Right renal pelvis (tissue), 4 donors: Measurements from ENCODE around the gene CYP1A2. TPM values are rescaled to one million over a fixed set of nuclear protein-coding genes. Genes with fewer than 3 reads are reported as not detected.

Experiments used
- DNase-seq, 4 donors: peaks; one replicate each; pipeline ENCODE4 v3.0.0-alpha.2; 2013; ENCODE audit warnings: low read depth in 4 of 4, low spot score in 3 of 4, missing footprints in 1 of 4
- polyA plus RNA-seq, 4 donors: library from polyadenylated mRNA; unstranded; fragments of 120-200 nt; gene quantifications; one replicate each; pipeline ENCODE4 v1.2.1, GENCODE V29; 2013; ENCODE audit not compliant: insufficient read length in 4 of 4

Gene CYP1A2
- polyA plus RNA-seq, 4 donors = 0.08 to 0.24 (median 0.19) TPM; not detected in 1

DNA sequence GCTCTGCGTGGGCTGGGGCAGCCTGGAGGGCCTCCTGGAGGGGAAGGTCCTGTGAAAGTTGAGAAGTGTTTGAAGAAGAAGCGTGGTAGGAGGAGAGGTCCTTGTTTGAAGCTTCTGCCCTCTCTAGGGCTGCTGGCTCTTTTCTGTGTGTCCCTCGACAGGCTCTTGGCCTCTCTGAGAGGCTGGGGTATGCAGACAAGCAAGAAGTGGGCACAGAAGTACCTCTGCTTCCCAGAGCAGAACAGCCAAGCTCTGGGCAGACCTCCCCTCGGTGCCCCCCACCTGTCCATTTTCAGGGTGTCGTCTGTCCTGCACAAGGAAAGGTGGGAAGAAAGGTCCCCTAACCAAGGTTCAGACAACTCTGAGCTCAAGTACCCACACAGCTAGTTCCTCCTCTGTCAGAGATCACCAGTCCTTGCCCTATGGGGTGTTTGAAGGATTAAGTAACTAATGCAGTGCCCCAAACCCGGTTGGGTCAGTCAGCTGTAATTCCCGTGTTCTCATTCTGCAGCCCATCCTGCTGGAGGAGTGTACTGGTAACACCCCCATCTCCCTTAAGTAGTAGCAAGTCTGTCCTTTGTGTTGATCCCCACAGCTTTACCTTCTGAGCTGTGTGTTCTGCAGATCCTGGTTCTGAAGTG lies 39.5 kb downstream of the CYP1A2 start:
- no peak for DNase-seq

DNA sequence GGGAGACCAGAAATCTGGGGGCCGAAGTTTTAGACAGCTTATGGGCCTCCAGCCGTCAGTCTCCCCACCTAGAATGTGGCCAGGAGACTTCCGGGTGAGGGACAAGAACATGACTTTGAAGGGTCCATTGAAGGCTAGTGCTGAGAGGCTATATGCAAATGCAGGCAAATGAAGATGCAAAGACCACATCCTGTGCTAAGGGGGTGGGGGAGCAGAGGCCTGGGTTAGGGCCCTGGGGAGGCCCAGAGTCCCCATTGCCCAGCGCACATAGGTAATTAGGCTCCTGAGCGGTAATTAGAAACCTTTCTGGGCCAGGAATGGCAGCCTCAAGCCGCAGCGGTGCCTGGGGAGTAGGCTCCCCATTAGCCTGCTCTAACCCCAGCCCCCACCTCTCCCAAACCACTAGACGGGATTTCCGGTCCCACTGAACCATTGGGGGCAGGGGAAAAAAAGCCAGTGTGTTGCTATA lies 40.1 kb downstream of the CYP1A2 start:
- no peak for DNase-seq

DNA sequence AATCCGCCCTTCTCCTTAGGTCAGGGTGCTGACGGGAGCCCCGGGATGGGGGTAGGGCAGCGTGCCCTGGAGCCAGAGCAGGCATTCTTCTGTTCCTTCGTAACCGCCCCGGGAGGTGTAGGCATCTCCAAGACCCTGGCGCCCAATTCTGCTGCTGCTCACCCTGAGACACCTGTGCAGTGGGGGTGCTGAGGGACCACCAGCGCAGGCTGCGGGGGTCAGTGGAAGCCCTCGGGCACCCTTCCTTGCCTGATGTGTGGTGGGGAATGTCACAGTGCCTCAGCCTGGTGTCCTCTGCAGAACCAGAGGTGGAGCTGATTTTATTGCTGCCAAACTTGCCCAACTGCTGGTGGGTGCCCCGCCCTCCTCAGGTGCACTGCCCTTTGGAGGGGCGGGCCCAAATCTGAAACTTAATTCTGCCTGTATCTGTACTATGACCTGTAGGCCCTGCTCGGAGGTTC lies 40.6 kb downstream of the CYP1A2 start:
- no peak for DNase-seq

DNA sequence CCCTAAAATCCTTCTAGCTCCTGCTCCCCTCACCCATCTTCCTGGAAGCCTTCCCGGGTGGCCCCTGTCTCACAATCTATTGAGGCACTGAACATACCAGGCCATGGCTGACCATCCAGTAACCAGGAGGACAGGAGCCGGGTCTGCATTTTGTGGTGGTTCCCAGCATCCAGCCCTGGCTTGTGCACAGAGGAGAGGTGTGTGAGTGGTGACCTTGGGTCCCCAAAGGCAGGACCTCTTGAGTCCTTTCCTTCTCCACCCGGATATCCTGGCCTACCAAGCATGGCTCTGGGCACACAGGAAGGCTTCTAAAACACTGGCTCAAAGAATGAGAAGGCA lies 41.1 kb downstream of the CYP1A2 start:
- no peak for DNase-seq

DNA sequence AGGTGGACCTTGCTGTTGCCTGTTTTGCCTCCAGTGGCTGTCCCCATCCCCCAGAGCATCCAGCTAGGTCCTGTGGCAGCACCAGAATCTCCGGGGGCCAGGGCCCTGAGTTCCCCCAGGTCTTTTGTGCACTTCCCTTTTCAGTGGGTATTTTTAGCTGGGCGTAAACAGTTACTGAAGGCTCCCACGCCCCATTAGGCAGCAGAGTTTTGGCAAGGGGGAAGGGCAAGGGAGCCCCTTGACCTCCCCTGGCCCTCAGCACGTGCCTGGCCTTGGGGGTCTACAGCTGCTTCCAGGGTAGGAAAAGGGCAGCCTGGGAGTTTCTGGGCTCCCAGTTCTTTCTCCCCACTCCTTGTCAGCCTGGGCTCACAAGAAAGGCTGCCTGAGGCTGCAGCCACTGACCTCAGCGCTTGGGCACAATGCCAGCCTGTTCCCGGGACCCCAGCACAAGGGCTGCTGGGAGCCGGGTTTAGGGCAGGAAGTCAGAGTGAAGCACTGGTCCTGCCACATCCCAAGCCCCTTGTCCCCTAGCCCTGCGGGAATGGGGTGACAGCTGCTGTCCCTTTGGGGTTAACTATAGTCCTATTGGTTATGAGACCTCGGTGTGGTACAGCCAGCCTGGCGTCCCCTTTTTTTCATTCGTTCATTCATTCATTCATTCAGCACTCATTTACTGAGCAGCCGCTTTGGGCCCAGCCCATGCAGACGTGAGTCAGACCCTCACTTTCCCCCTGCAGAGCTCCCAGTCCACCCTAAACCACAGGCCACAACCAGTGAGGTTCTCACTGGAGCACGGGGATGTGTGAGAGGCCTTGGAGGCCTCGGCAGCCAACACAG lies 41.7 kb downstream of the CYP1A2 start:
- DNase-seq = no peak

DNA sequence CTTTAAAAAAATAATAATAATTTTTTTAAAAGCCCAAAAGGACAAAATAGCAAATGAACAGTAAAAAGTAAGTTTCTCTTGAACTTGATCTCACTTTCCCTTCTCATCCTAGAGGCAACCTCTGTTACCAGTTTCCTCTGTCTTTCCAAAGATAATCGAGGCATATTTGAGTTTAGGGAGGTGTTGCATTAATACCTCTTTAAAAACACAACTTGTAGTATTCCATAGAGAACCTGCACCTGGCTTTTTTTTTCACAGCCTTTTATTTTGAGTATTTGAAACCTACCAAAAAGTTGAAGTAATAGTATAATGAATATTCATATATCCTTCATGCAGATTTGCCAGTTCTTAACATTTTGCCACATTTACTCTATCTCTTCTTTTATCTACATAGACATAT lies 42.4 kb downstream of the CYP1A2 start:
- DNase-seq = no peak

DNA sequence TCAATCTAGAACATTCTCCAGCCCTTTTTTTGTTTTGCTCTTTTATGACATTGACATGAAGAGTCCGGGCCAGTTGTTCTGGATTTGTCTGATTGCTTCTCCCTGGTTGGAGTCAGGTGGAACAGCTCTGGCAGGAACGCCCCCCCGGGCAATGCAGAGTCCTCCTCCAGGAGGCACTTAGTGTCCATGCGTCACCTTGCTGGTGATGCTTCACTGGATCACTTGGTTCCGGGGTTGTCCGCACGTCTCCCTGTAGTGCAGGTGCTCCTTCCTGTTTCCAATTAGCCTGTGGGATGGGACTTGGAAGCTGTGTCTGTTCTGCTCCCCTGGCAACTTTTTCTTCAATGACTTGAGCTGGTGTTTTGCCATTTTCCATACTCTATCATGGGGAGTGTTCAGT lies 43.0 kb downstream of the CYP1A2 start:
- DNase-seq = no peak

DNA sequence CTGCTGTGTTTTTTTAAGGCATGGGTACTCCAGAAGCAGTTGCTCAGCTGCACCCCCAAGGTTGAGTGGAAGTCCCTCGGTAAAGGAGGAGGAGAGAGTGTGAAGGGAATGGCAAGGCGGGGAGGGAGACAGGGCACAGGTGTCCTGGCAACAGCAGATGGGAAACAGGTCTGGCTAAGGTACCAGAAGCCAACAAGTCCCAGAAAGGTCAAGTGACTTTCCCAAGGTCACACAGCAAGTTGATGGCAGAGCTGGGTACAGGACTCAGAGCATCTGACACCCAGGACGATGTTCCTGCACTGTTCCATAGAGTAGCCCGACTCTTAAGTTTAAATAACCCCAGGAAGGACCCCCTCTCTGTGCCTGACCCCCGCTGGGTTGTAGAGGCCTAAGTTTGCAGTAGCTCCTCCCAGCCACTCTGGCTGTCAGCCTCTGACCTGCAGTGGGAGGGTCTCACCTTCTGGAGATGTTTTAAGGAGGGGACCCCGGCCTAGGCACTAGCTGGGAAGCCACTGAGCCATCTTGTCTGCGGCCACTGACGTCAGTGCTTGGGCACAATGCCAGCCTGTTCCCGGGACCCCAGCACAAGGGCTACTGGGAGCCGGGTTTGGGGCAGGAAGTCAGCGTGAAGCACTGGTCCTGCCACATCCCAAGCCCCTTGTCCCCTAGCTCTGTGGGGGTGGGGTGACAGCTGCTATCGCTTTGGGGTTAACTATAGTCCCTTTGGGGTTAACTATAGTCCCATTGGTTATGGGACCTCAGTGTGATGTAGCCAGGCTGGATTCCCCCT lies 43.8 kb downstream of the CYP1A2 start:
- DNase-seq = no peak

DNA sequence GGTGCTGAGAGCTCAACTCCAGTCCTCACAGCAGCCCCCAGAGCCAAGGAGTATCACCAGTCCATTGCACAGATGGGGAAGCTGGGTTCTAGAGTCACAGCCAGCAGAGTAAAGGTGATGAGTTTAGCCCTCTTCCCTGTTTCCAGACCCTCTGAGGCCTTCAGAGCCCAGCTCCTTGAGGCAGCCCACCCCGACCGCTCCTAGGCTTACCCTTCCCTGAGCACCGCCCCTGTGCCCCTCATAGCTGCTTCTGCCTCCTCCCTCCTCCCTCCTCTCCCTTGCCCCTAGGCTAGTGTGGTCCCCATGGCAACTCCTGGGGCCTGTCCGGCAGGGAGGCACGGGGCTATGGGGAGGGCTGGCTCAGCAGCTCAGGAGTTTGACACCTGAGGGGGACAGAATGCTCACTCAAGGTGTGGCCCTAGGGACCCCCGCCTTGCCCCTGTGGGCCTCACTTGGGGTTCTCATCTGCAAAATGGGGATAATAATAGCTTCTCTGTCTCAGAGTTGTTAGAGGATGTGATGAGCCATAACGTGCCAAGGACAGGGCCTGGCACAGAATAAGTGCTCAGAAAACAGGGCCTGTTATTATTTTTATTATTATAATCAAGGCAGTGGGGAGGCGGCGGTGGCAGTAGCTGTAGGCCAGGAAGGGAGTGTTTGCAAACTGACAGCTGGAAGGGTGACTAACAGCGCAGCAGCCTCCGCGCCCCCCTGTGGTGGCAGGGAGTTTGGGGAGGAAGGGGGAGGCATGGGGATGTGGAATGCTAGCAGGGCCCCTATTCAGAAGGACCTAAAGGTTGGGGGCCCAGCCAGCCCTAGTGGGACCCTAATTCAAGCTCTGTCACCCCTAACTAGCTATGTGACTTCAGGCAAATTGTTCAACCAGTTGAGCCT lies 44.7 kb downstream of the CYP1A2 start:
- DNase-seq = no peak

DNA sequence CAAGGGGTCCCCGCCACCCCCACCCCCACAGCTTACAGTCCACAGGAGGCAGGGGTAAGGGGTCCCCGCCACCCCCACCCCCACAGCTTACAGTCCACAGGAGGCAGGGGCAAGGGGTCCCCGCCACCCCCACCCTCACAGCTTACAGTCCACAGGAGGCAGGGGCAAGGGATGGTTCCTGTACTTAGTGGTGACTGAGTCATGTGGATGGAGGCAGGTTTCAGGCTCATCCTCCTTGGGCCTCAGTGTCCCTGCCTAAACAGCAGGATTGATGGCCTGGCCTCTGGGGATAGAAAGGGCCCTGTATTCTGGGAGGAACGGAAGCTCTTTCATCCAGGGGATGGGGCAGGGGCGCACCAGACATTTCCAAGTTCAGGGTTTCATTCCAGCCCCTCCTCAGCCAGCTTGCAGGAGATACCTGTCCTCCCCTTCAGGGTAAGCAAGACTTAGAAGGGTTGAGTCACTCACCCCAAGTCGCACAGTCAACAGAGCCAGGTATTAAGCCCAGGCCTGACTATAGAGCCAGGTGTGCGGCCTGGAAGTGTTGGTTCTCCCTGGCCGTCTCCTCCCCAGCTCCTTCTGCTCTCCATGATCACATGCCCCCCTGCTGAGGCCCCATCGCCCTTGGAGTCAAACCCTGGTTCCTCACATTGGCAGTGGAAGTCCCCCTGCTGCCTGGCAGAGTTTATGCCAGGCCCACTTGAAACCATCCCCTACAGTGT lies 45.8 kb downstream of the CYP1A2 start:
- DNase-seq = no peak

DNA sequence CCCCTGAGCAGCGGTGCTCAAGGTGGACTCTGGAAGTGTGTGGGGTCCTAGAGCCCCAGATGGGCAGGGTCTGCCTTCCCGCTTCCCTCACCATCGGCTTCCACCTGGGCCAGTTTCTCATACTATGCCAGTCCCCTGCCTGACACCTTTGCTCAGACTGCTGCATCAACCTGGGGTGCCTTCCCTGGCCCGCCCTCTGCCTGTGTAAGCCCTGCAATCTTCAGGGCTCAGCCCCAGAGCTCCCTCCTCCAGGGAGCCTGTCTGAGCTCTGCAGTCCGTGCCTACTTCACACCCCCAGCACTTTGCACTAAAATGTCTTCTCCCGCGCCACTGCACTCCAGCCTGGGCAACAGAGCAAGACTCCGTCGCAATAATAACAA lies 46.3 kb downstream of the CYP1A2 start:
- no peak for DNase-seq

DNA sequence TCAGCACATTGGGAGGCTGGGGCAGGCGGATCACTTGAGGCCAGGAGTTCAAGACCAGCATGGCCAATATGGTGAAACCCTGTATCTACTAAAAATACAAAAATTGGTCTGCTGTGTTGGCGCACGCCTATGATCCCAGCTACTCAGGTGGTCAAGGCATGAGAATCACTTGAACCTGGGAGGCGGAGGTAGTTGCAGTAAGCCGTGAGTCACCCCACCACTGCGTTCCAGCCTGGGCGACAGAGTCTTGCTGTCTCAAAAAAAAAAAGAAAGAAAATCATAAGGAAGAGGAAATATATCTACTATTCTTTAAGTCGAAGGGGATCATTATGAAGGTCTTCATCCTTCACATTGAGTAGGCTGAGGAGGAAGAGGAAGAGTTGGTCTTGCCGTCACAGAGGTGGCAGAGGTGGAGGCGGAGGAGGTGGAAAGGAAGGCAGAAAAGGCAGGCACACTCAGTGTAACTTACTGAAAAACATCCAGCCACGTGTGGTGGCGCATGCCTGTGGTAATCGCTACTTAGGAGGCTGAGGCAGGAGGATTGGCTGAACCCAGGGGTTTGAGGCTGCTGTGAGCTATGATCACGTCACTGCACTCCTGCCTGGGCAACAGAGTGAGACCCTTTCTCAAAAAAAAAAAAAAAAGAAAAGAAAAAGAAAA lies 47.5 kb downstream of the CYP1A2 start:
- no peak for DNase-seq

DNA sequence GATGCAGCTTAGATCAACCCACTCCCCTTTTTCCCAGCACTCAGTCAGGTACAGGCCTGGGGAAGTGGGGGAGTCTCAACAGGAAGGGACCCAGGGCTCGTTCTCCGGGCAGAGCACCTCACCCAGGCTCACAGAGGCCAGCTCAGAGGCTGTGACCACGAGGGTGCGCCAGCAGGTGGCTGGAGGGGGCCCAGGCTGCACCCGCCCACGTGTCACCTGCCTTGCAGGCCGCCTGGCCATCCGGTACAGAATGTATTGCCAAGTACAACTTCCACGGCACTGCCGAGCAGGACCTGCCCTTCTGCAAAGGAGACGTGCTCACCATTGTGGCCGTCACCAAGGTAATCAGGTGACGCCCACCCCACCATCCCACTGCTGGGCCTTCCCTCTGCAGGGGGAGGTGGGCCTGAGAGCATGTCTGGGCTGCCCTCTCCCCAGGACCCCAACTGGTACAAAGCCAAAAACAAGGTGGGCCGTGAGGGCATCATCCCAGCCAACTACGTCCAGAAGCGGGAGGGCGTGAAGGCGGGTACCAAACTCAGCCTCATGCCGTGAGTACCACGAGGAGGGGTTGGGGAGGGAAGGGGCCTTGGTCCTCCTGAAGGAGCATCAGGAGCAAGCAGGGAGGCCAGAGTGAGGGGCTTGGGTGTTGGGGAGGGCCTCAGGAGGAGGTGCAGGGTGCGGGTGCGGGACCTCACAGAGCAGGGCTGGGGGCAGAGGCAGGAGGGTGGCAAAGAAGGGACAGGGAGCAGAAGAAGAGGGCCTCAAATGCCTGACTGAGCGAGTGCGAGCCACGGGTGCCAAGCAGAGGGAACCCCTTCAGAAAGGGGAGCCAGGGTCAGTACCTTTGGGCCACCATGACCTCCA lies 50.0 kb downstream of the CYP1A2 start:
- no peak for DNase-seq

DNA sequence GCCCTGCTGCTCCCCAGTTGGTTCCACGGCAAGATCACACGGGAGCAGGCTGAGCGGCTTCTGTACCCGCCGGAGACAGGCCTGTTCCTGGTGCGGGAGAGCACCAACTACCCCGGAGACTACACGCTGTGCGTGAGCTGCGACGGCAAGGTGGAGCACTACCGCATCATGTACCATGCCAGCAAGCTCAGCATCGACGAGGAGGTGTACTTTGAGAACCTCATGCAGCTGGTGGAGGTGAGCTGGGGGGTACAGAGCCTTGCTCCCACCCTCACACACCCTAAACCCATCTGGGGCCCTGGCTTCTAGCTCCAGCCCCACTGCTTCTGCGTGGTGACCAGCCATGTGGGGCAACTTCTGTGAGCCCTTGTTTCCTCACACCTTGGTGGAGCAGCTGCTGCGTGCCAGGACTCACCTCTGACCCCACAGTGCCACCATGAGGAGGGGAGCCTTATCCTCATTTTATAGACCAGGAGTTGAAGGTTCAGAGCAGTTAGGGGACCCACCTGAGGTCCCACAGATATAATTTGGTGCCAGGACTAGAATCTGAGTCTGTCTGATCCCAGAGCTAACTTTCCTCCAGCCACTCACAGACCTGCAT lies 50.7 kb downstream of the CYP1A2 start:
- DNase-seq = no peak

DNA sequence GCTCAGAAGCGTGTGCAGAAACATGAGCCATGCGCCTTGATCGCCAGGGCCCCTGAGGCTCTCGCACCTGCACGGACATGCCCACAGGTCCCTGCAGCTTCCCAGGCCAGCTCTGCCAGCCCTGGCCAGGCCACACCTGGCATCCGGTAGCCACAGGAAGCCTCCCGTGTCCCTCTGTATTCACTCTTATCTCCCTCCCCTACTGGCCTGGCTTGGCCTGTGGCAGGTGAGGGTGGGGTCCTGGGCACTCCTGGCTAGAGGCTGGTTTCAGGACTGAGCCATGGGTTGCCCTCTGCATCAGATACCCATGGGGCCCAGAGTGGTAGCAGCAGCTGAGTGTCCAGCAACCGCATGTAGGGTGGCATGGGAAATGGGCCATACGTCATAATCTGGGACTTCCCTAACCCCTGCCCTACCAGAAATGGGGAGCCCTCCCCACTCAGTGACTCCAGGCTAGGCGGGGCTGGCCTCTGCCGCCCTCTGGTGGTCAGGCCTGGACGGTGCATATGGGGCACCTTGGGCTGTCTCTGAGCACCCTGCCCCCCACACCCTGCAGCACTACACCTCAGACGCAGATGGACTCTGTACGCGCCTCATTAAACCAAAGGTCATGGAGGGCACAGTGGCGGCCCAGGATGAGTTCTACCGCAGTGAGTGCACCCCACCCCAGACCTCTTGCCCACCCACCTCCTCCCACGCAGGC lies 51.4 kb downstream of the CYP1A2 start:
- no peak for DNase-seq

DNA sequence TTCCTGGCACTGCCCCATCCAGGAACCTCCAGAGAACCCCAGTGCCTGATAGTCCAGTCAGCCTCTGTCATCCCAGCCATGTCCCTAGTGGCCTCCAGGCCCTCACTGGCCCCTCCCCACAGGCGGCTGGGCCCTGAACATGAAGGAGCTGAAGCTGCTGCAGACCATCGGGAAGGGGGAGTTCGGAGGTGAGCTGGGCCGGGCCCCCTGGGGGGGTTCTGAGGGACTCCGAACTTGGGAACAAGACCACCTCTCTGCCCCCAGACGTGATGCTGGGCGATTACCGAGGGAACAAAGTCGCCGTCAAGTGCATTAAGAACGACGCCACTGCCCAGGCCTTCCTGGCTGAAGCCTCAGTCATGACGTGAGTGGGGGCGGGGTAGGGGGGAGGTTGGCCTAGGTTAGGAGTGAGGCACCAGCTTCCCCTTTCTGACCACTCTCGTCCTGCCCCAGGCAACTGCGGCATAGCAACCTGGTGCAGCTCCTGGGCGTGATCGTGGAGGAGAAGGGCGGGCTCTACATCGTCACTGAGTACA lies 52.0 kb downstream of the CYP1A2 start:
- DNase-seq = no peak
